ENCODE data around the gene KIAA0513. TPM values are rescaled to one million over a fixed set of nuclear protein-coding genes. Genes with fewer than 3 reads are reported as not detected.

KIAA0513 gene
- total RNA-seq, 1 experiment from 2014 or later = 8.7 TPM

DNA sequence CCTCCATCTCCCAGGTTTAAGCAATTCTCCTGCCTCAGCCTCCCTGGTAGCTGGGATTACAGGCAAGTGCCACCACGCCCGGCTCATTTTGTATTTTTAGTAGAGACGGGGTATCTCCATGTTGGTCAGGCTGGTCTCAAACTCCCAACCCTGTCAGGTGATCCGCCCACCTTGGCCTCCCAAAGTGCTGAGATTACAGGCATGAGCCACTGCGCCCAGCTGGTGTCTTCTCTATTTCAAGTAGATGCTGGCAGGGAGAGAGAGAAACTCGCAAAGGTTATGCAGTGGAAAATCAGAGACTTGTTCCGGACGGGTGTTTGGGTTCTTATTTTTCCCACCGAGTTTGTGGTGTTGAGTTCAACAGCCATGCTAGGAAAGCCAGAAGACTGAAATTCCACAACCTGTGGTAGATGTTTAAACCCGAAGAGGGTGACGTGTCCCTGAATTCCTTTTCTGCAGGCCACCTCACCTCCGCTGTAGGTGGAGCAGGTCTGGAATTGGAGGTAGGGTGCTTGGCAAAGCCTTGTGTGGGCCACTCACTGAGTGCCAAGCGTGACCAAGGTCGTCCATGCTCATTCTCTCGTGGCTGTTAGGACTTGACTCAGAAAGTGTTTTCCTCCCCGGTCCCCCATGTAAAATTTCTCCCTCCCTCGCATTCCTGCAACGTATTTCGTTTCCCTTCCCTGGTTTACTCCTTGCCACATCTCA, 8.9 kb upstream of the KIAA0513 start:
- Histone ChIP-seq H3K36me3 (ENCODE audit: control insufficient read depth, insufficient read depth, low read length) (no peaks in the 10 kb centered on the region), H3K27me3 (ENCODE audit: control insufficient read depth, insufficient read depth, low read length) (no peaks in the 10 kb centered on the region), H3K4me1 (ENCODE audit: control insufficient read depth, insufficient read depth, low read length) (no peaks in the 10 kb centered on the region), H3K9me3 (ENCODE audit: control insufficient read depth, insufficient read depth, low read depth, low read length) (no peaks in the 10 kb centered on the region), H3K27ac (ENCODE audit: low read length) (no peak overlapping the region), H3K4me3 (ENCODE audit: low read depth in 2 of 2, low read length in 2 of 2) (no peak overlapping the region)
- CTCF ChIA-PET = no interaction called here
- intact Hi-C loops (cut with micrococcal nuclease; ENCODE audit: unreplicated experiment) (no loop called here), in situ Hi-C loops (cut with HindIII; ENCODE audit: low pct_unique_long_range_greater_than_20kb, low sequenced_read_pairs) (no loop called here)
- no TSS peak for BruUV-seq (replicated peaks)
- POLR2A ChIA-PET = no interaction called here
- DNase-seq (ENCODE audit: low read depth, low spot score) (no peak), ATAC-seq (no peak)
- no peak for TF ChIP-seq CTCF (IDR thresholded peaks at IDR 0.05)
- TF ChIP-seq SIN3A (IDR thresholded peaks at IDR 0.05; ENCODE audit: borderline replicate concordance, insufficient read depth, low read depth, low read length) = no peak
- TF ChIP-seq TCF7L2 (IDR thresholded peaks at IDR 0.05; ENCODE audit: low read depth, low read length) = no peak
- no peak for TF ChIP-seq POLR2AphosphoS5 (IDR thresholded peaks at IDR 0.05; ENCODE audit: low read depth, low read length)
- TF ChIP-seq, protein P1, sequence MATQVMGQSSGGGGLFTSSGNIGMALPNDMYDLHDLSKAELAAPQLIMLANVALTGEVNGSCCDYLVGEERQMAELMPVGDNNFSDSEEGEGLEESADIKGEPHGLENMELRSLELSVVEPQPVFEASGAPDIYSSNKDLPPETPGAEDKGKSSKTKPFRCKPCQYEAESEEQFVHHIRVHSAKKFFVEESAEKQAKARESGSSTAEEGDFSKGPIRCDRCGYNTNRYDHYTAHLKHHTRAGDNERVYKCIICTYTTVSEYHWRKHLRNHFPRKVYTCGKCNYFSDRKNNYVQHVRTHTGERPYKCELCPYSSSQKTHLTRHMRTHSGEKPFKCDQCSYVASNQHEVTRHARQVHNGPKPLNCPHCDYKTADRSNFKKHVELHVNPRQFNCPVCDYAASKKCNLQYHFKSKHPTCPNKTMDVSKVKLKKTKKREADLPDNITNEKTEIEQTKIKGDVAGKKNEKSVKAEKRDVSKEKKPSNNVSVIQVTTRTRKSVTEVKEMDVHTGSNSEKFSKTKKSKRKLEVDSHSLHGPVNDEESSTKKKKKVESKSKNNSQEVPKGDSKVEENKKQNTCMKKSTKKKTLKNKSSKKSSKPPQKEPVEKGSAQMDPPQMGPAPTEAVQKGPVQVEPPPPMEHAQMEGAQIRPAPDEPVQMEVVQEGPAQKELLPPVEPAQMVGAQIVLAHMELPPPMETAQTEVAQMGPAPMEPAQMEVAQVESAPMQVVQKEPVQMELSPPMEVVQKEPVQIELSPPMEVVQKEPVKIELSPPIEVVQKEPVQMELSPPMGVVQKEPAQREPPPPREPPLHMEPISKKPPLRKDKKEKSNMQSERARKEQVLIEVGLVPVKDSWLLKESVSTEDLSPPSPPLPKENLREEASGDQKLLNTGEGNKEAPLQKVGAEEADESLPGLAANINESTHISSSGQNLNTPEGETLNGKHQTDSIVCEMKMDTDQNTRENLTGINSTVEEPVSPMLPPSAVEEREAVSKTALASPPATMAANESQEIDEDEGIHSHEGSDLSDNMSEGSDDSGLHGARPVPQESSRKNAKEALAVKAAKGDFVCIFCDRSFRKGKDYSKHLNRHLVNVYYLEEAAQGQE (IDR thresholded peaks at IDR 0.05; ENCODE audit: insufficient read depth in 1 of 2, low read depth in 2 of 2, low read length in 1 of 2) = no peak

GRCh38 chr16:85019659-85020245, 7.8 kb upstream of the KIAA0513 start:
- Histone ChIP-seq H3K36me3 (ENCODE audit: control insufficient read depth, insufficient read depth, low read length) (no peaks in the 10 kb centered on the region), H3K4me1 (ENCODE audit: control insufficient read depth, insufficient read depth, low read length) (no peaks in the 10 kb centered on the region), H3K9me3 (ENCODE audit: control insufficient read depth, insufficient read depth, low read depth, low read length) (no peaks in the 10 kb centered on the region), H3K4me3 (ENCODE audit: low read depth in 2 of 2, low read length in 2 of 2) (no peak overlapping the region), H3K27me3 (ENCODE audit: control insufficient read depth, insufficient read depth, low read length) (no peaks in the 10 kb centered on the region), H3K27ac (ENCODE audit: low read length) (no peak overlapping the region)
- intact Hi-C loops (cut with micrococcal nuclease; ENCODE audit: unreplicated experiment) = no loop called here
- DNase-seq (ENCODE audit: low read depth, low spot score) = no peak
- in situ Hi-C loops (cut with HindIII; ENCODE audit: low pct_unique_long_range_greater_than_20kb, low sequenced_read_pairs) = no loop called here
- no TSS peak for BruUV-seq (replicated peaks)
- CTCF ChIA-PET = no interaction called here
- POLR2A ChIA-PET = no interaction called here
- no peak for ATAC-seq
- no peak for TF ChIP-seq SIN3A (IDR thresholded peaks at IDR 0.05; ENCODE audit: borderline replicate concordance, insufficient read depth, low read depth, low read length)
- TF ChIP-seq CTCF (IDR thresholded peaks at IDR 0.05) = no peak
- TF ChIP-seq POLR2AphosphoS5 (IDR thresholded peaks at IDR 0.05; ENCODE audit: low read depth, low read length) = no peak
- TF ChIP-seq, protein P1 (IDR thresholded peaks at IDR 0.05; ENCODE audit: insufficient read depth in 1 of 2, low read depth in 2 of 2, low read length in 1 of 2) = no peak
- TF ChIP-seq TCF7L2 (IDR thresholded peaks at IDR 0.05; ENCODE audit: low read depth, low read length) = no peak
